ENCODE results near the gene CYP2S1.

- TF ChIP-seq CTCF (conservative IDR thresholded peaks at IDR 0.05 in 1 of 2, IDR thresholded peaks at IDR 0.05 in 1 of 2; ENCODE audit: extremely low read depth in 1 of 2, insufficient read depth in 1 of 2, low read depth in 1 of 2, low read length in 2 of 2) (no peak), EZH2 (IDR thresholded peaks at IDR 0.05; ENCODE audit: borderline replicate concordance, low read length) (no peak)
Measured at GRCh38 chr19:41186971-41187883, 5.8 kb upstream of the CYP2S1 start.
